Measurements from ENCODE around the gene GBGT1. TPM values are rescaled to one million over a fixed set of nuclear protein-coding genes. Genes with fewer than 3 reads are reported as not detected.

GBGT1 gene
- total RNA-seq, 1 experiment from 2014 or later = 0.14 TPM

- Mint-ChIP-seq H3K4me3 (ENCODE audit: unreplicated experiment) (no peak overlapping the region), H3K9me3 (ENCODE audit: unreplicated experiment) (no peaks in the 10 kb centered on the region), H3K27me3 (ENCODE audit: insufficient read depth, unreplicated experiment) (peaks cover 6% of the 10 kb centered on the region), H3K36me3 (ENCODE audit: insufficient read depth, unreplicated experiment) (no peaks in the 10 kb centered on the region), H3K4me1 (ENCODE audit: low read depth, unreplicated experiment) (no peaks in the 10 kb centered on the region), H3K27ac (ENCODE audit: unreplicated experiment) (no peak overlapping the region)
- no peak overlapping the region for H3K4me3 ChIP-seq (ENCODE audit: low read depth, low read length)
- no peaks in the 10 kb centered on the region for H3K36me3 ChIP-seq (ENCODE audit: control insufficient read depth, insufficient read depth, low read length)
- POLR2A ChIA-PET = interaction anchor here (0.5 to 1.7 kb wide), 4 partner anchors 69 to 160 kb away, joined by 3 to 14 read pairs (median 4); partner anchors contain the start of genes GTF3C5, MED22 and RPL7A
- no peaks in the 10 kb centered on the region for H3K9me3 ChIP-seq
- peak; percentile 73 to 79 for DNase-seq
- intact Hi-C loops (cut with micrococcal nuclease; ENCODE audit: unreplicated experiment) = loop anchor here (5.0 kb wide), 1 partner anchor 299 kb away; no protein-coding TSS in a partner anchor
- TF ChIP-seq CTCF (IDR thresholded peaks at IDR 0.05; ENCODE audit: insufficient read depth in 1 of 2, low read depth in 1 of 2, low read length in 1 of 2, severe bottlenecking in 1 of 2, unreplicated experiment in 1 of 2) = peak; percentile 48 to 82
- CTCF ChIA-PET = interaction anchor here (0.6 to 3.8 kb wide), 24 partner anchors 9 to 355 kb away, joined by 3 to 31 read pairs (median 4); partner anchors contain the start of genes MED22, RPL7A and SURF6
- no peaks in the 10 kb centered on the region for H3K27me3 ChIP-seq (replicated peaks; ENCODE audit: control insufficient read depth, insufficient read depth, low read length)
- BruUV-seq (replicated peaks) = no TSS peak
- H3K4me1 ChIP-seq = peaks cover 3% of the 10 kb centered on the region; the same call in 1 of the 2 replicates
Observed at GRCh38 chr9:133188006-133188842, 24.5 kb upstream of the GBGT1 start.

GRCh38 chr9:133187561-133188005 is 23.9 kb upstream of the GBGT1 start:
- no TSS peak for BruUV-seq (replicated peaks)
- no peak overlapping the region for H3K4me3 Mint-ChIP-seq (ENCODE audit: unreplicated experiment)
- DNase-seq = peak in 1 of 2 experiments; percentile 23
- H3K9me3 ChIP-seq = no peaks in the 10 kb centered on the region
- peaks cover 3% of the 10 kb centered on the region; the same call in 1 of the 2 replicates for H3K4me1 ChIP-seq
- peaks cover 11% of the 10 kb centered on the region for H3K27me3 Mint-ChIP-seq (ENCODE audit: insufficient read depth, unreplicated experiment)
- no peak overlapping the region for H3K4me3 ChIP-seq (ENCODE audit: low read depth, low read length)
- POLR2A ChIA-PET = interaction anchor here (0.5 to 1.7 kb wide), 3 partner anchors 69 to 160 kb away, joined by 3 to 14 read pairs (median 5); partner anchors contain the start of genes GTF3C5, MED22 and RPL7A
- no peaks in the 10 kb centered on the region for H3K36me3 Mint-ChIP-seq (ENCODE audit: insufficient read depth, unreplicated experiment)
- no peaks in the 10 kb centered on the region for H3K36me3 ChIP-seq (ENCODE audit: control insufficient read depth, insufficient read depth, low read length)
- H3K27ac Mint-ChIP-seq (ENCODE audit: unreplicated experiment) = no peak overlapping the region
- H3K4me1 Mint-ChIP-seq (ENCODE audit: low read depth, unreplicated experiment) = no peaks in the 10 kb centered on the region
- intact Hi-C loops (cut with micrococcal nuclease; ENCODE audit: unreplicated experiment) = loop anchor here (5.0 kb wide), 1 partner anchor 300 kb away; no protein-coding TSS in a partner anchor
- no peak for TF ChIP-seq CTCF (IDR thresholded peaks at IDR 0.05; ENCODE audit: insufficient read depth in 1 of 2, low read depth in 1 of 2, low read length in 1 of 2, severe bottlenecking in 1 of 2, unreplicated experiment in 1 of 2)
- no peaks in the 10 kb centered on the region for H3K9me3 Mint-ChIP-seq (ENCODE audit: unreplicated experiment)
- CTCF ChIA-PET = interaction anchor here (0.6 to 3.8 kb wide), 15 partner anchors 9 to 355 kb away, joined by 3 to 31 read pairs (median 4); partner anchors contain the start of gene SURF6
- H3K27me3 ChIP-seq (replicated peaks; ENCODE audit: control insufficient read depth, insufficient read depth, low read length) = no peaks in the 10 kb centered on the region

- Mint-ChIP-seq H3K4me3 (ENCODE audit: unreplicated experiment) (no peak overlapping the region), H3K27me3 (ENCODE audit: insufficient read depth, unreplicated experiment) (peaks cover 11% of the 10 kb centered on the region), H3K4me1 (ENCODE audit: low read depth, unreplicated experiment) (no peaks in the 10 kb centered on the region), H3K9me3 (ENCODE audit: unreplicated experiment) (no peaks in the 10 kb centered on the region), H3K27ac (ENCODE audit: unreplicated experiment) (no peak overlapping the region), H3K36me3 (ENCODE audit: insufficient read depth, unreplicated experiment) (no peaks in the 10 kb centered on the region)
- H3K4me3 ChIP-seq (ENCODE audit: low read depth, low read length) = no peak overlapping the region
- DNase-seq = no peak
- ChIA-PET POLR2A (interaction anchor here (0.6 kb wide), 1 partner anchor 149 kb away, joined by 3 read pairs; the partner anchor contains the start of gene SURF6), CTCF (interaction anchor here (0.8 to 3.8 kb wide), 6 partner anchors 52 to 273 kb away, joined by 3 to 24 read pairs (median 8); partner anchors contain the start of gene SURF6)
- H3K4me1 ChIP-seq = peaks cover 3% of the 10 kb centered on the region; the same call in 1 of the 2 replicates
- TF ChIP-seq CTCF (IDR thresholded peaks at IDR 0.05; ENCODE audit: insufficient read depth in 1 of 2, low read depth in 1 of 2, low read length in 1 of 2, severe bottlenecking in 1 of 2, unreplicated experiment in 1 of 2) = no peak
- H3K36me3 ChIP-seq (ENCODE audit: control insufficient read depth, insufficient read depth, low read length) = no peaks in the 10 kb centered on the region
- BruUV-seq (replicated peaks) = no TSS peak
- no peaks in the 10 kb centered on the region for H3K27me3 ChIP-seq (replicated peaks; ENCODE audit: control insufficient read depth, insufficient read depth, low read length)
- intact Hi-C loops (cut with micrococcal nuclease; ENCODE audit: unreplicated experiment) = loop anchor here (1.0 to 5.0 kb wide), 2 partner anchors 143 to 301 kb away; no protein-coding TSS in a partner anchor
- no peaks in the 10 kb centered on the region for H3K9me3 ChIP-seq
Observed at GRCh38 chr9:133186736-133187135, 23.0 kb upstream of the GBGT1 start.
